ENCODE data around the gene ATP6V1E1. TPM values are rescaled to one million over a fixed set of nuclear protein-coding genes. Genes with fewer than 3 reads are reported as not detected.
"Not testable (repeated sequence)": the region's sequence is repeated elsewhere in the genome, so short reads cannot be mapped to it uniquely, and the experiment has no call there.

The ATP6V1E1 gene
- total RNA-seq, 1 experiment from 2014 or later = 299 TPM

- in situ Hi-C loops (cut with HindIII; ENCODE audit: low pct_unique_long_range_greater_than_20kb, low sequenced_read_pairs) = no loop called here
- no peak for DNase-seq (ENCODE audit: low read depth)
Measured at GRCh38 chr22:17637490-17638181, 9.1 kb upstream of the ATP6V1E1 start.

- DNase-seq (ENCODE audit: low read depth); in situ Hi-C loops (cut with HindIII; ENCODE audit: low pct_unique_long_range_greater_than_20kb, low sequenced_read_pairs): not testable (repeated sequence)
Measured at GRCh38 chr22:17636850-17637249, 8.3 kb upstream of the ATP6V1E1 start.

GRCh38 chr22:17634696-17635095 lies 6.1 kb upstream of the ATP6V1E1 start:
- in situ Hi-C loops (cut with HindIII; ENCODE audit: low pct_unique_long_range_greater_than_20kb, low sequenced_read_pairs) = no loop called here
- peak; percentile 77 for DNase-seq (ENCODE audit: low read depth)

GRCh38 chr22:17633998-17634323 lies 5.4 kb upstream of the ATP6V1E1 start:
- no peak for DNase-seq (ENCODE audit: low read depth)
- in situ Hi-C loops (cut with HindIII; ENCODE audit: low pct_unique_long_range_greater_than_20kb, low sequenced_read_pairs) = no loop called here

GRCh38 chr22:17633217-17633997 lies 4.9 kb upstream of the ATP6V1E1 start:
- peak; percentile 98 for DNase-seq (ENCODE audit: low read depth)
- in situ Hi-C loops (cut with HindIII; ENCODE audit: low pct_unique_long_range_greater_than_20kb, low sequenced_read_pairs) = no loop called here

- no peak for DNase-seq (ENCODE audit: low read depth)
- in situ Hi-C loops (cut with HindIII; ENCODE audit: low pct_unique_long_range_greater_than_20kb, low sequenced_read_pairs) = no loop called here
Measured at GRCh38 chr22:17631076-17631565, 2.6 kb upstream of the ATP6V1E1 start.

- in situ Hi-C loops (cut with HindIII; ENCODE audit: low pct_unique_long_range_greater_than_20kb, low sequenced_read_pairs) = no loop called here
- no peak for DNase-seq (ENCODE audit: low read depth)
Measured at GRCh38 chr22:17629641-17630040, 1.1 kb upstream of the ATP6V1E1 start.

GRCh38 chr22:17629173-17629489 lies 582 bp upstream of the ATP6V1E1 start:
- in situ Hi-C loops (cut with HindIII; ENCODE audit: low pct_unique_long_range_greater_than_20kb, low sequenced_read_pairs) = no loop called here
- DNase-seq (ENCODE audit: low read depth) = no peak

- peak; percentile 43 for DNase-seq (ENCODE audit: low read depth)
- in situ Hi-C loops (cut with HindIII; ENCODE audit: low pct_unique_long_range_greater_than_20kb, low sequenced_read_pairs) = no loop called here
Measured at GRCh38 chr22:17627961-17628405, 566 bp downstream of the ATP6V1E1 start.

- DNase-seq (ENCODE audit: low read depth) = no peak
- in situ Hi-C loops (cut with HindIII; ENCODE audit: low pct_unique_long_range_greater_than_20kb, low sequenced_read_pairs) = no loop called here
Measured at GRCh38 chr22:17613280-17613679, 15.3 kb downstream of the ATP6V1E1 start.

GRCh38 chr22:17612057-17612456 lies 16.5 kb downstream of the ATP6V1E1 start:
- DNase-seq (ENCODE audit: low read depth) = no peak
- in situ Hi-C loops (cut with HindIII; ENCODE audit: low pct_unique_long_range_greater_than_20kb, low sequenced_read_pairs) = no loop called here

- no peak for DNase-seq (ENCODE audit: low read depth)
- in situ Hi-C loops (cut with HindIII; ENCODE audit: low pct_unique_long_range_greater_than_20kb, low sequenced_read_pairs) = no loop called here
Measured at GRCh38 chr22:17607891-17608521, 20.5 kb downstream of the ATP6V1E1 start.

GRCh38 chr22:17606496-17606895 lies 22.1 kb downstream of the ATP6V1E1 start:
- DNase-seq (ENCODE audit: low read depth) = no peak
- in situ Hi-C loops (cut with HindIII; ENCODE audit: low pct_unique_long_range_greater_than_20kb, low sequenced_read_pairs) = no loop called here

- in situ Hi-C loops (cut with HindIII; ENCODE audit: low pct_unique_long_range_greater_than_20kb, low sequenced_read_pairs) = no loop called here
Measured at GRCh38 chr22:17603668-17604067, 24.9 kb downstream of the ATP6V1E1 start.

GRCh38 chr22:17601031-17601430 lies 27.5 kb downstream of the ATP6V1E1 start:
- DNase-seq (ENCODE audit: low read depth) = no peak
- in situ Hi-C loops (cut with HindIII; ENCODE audit: low pct_unique_long_range_greater_than_20kb, low sequenced_read_pairs) = no loop called here

More at GRCh38 chr22:17603668-17604067, 24.9 kb downstream of the ATP6V1E1 start:
- DNase-seq (ENCODE audit: low read depth) = no peak

GRCh38 chr22:17598318-17598717 lies 30.2 kb downstream of the ATP6V1E1 start:
- in situ Hi-C loops (cut with HindIII; ENCODE audit: low pct_unique_long_range_greater_than_20kb, low sequenced_read_pairs) = no loop called here
- DNase-seq (ENCODE audit: low read depth) = no peak

- in situ Hi-C loops (cut with HindIII; ENCODE audit: low pct_unique_long_range_greater_than_20kb, low sequenced_read_pairs) = no loop called here
- no peak for DNase-seq (ENCODE audit: low read depth)
Measured at GRCh38 chr22:17597217-17597616, 31.3 kb downstream of the ATP6V1E1 start.

GRCh38 chr22:17596226-17596625 lies 32.3 kb downstream of the ATP6V1E1 start:
- DNase-seq (ENCODE audit: low read depth) = no peak
- in situ Hi-C loops (cut with HindIII; ENCODE audit: low pct_unique_long_range_greater_than_20kb, low sequenced_read_pairs) = no loop called here

GRCh38 chr22:17592201-17592600 lies 36.3 kb downstream of the ATP6V1E1 start:
- in situ Hi-C loops (cut with HindIII; ENCODE audit: low pct_unique_long_range_greater_than_20kb, low sequenced_read_pairs) = no loop called here
- no peak for DNase-seq (ENCODE audit: low read depth)
